ENCODE measurements around the gene MAP4K4. TPM values are rescaled to one million over a fixed set of nuclear protein-coding genes. Genes with fewer than 3 reads are reported as not detected.

Gene MAP4K4
- total RNA-seq, 1 donor from 2014 or later, result 427 TPM

- no peak overlapping the region for H3K4me3 Mint-ChIP-seq (ENCODE audit: unreplicated experiment)
- peaks cover 17% of the 10 kb centered on the region for H3K27me3 Mint-ChIP-seq (ENCODE audit: unreplicated experiment)
- H3K4me1 Mint-ChIP-seq (ENCODE audit: unreplicated experiment), result peaks cover 24% of the 10 kb centered on the region
- no peak for DNase-seq (ENCODE audit: low spot score)
- TF ChIP-seq CTCF (IDR thresholded peaks at IDR 0.05; ENCODE audit: unreplicated experiment), result no peak
- no peaks in the 10 kb centered on the region for H3K9me3 Mint-ChIP-seq (ENCODE audit: unreplicated experiment)
- no peak overlapping the region for H3K27ac Mint-ChIP-seq (ENCODE audit: unreplicated experiment)
- peaks cover 37% of the 10 kb centered on the region for H3K36me3 Mint-ChIP-seq (ENCODE audit: low read depth, unreplicated experiment)
Observed at GRCh38 chr2:101846973-101847372, 149.5 kb downstream of the MAP4K4 start.

- no peak for TF ChIP-seq CTCF (IDR thresholded peaks at IDR 0.05; ENCODE audit: unreplicated experiment)
- Mint-ChIP-seq H3K9me3 (ENCODE audit: unreplicated experiment) (no peaks in the 10 kb centered on the region), H3K36me3 (ENCODE audit: low read depth, unreplicated experiment) (peaks cover 35% of the 10 kb centered on the region), H3K27me3 (ENCODE audit: unreplicated experiment) (peaks cover 17% of the 10 kb centered on the region), H3K4me1 (ENCODE audit: unreplicated experiment) (peaks cover 15% of the 10 kb centered on the region), H3K27ac (ENCODE audit: unreplicated experiment) (no peak overlapping the region), H3K4me3 (ENCODE audit: unreplicated experiment) (no peak overlapping the region)
- no peak for DNase-seq (ENCODE audit: low spot score)
Observed at GRCh38 chr2:101847661-101848339, 150.3 kb downstream of the MAP4K4 start.

- no peak overlapping the region for H3K4me3 Mint-ChIP-seq (ENCODE audit: unreplicated experiment)
- no peak overlapping the region for H3K27ac Mint-ChIP-seq (ENCODE audit: unreplicated experiment)
- peaks cover 31% of the 10 kb centered on the region for H3K36me3 Mint-ChIP-seq (ENCODE audit: low read depth, unreplicated experiment)
- DNase-seq (ENCODE audit: low spot score), result no peak
- no peak for TF ChIP-seq CTCF (IDR thresholded peaks at IDR 0.05; ENCODE audit: unreplicated experiment)
- H3K4me1 Mint-ChIP-seq (ENCODE audit: unreplicated experiment), result peaks cover 5% of the 10 kb centered on the region
- peaks cover 10% of the 10 kb centered on the region for H3K27me3 Mint-ChIP-seq (ENCODE audit: unreplicated experiment)
- no peaks in the 10 kb centered on the region for H3K9me3 Mint-ChIP-seq (ENCODE audit: unreplicated experiment)
Observed at GRCh38 chr2:101848769-101849410, 151.4 kb downstream of the MAP4K4 start.

DNA sequence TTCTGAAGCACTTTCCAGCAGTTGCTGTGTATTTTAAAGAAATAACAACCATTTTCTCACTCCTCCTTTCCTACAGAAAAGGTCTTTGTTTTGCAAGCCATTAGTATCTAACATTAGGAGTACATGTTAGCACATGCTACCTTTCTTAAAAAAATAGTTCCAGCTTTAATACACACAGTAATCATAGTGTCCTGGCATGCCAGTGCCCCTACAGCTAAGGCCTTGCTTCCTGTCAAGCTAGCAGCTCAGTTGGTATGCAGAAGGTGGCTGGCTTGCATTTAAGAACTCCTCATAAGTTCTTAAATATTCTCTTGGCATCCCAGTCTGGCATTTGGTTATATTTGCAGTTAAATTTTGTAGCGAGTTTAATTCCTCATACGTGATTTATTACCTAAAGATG is 152.9 kb downstream of the MAP4K4 start:
- Mint-ChIP-seq H3K27me3 (ENCODE audit: unreplicated experiment) (peaks cover 8% of the 10 kb centered on the region), H3K9me3 (ENCODE audit: unreplicated experiment) (no peaks in the 10 kb centered on the region), H3K27ac (ENCODE audit: unreplicated experiment) (no peak overlapping the region), H3K4me3 (ENCODE audit: unreplicated experiment) (no peak overlapping the region), H3K4me1 (ENCODE audit: unreplicated experiment) (no peaks in the 10 kb centered on the region), H3K36me3 (ENCODE audit: low read depth, unreplicated experiment) (peaks cover 32% of the 10 kb centered on the region)
- no peak for TF ChIP-seq CTCF (IDR thresholded peaks at IDR 0.05; ENCODE audit: unreplicated experiment)
- DNase-seq (ENCODE audit: low spot score), result no peak

DNA sequence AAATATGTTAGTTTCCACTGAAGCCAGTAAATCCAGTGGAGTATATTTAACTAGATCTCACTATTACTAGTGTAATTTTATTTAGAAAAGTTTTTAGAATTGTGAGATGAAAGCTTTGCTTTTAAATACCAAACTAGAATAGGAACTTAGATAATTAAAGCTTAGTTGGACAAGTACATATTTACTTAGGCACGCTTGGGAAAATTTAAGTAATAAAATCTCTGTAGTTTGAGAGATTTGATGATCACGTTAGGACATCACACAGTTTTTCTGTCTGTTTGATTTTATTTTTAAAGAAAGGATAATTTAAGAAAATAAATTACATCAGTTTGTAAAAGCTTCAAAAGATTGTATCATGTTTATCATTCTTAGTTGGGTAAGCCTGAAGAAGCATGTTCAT is 153.5 kb downstream of the MAP4K4 start:
- no peak for TF ChIP-seq CTCF (IDR thresholded peaks at IDR 0.05; ENCODE audit: unreplicated experiment)
- H3K36me3 Mint-ChIP-seq (ENCODE audit: low read depth, unreplicated experiment), result peaks cover 36% of the 10 kb centered on the region
- DNase-seq (ENCODE audit: low spot score), result no peak
- H3K4me1 Mint-ChIP-seq (ENCODE audit: unreplicated experiment), result peaks cover 3% of the 10 kb centered on the region
- no peaks in the 10 kb centered on the region for H3K9me3 Mint-ChIP-seq (ENCODE audit: unreplicated experiment)
- no peak overlapping the region for H3K4me3 Mint-ChIP-seq (ENCODE audit: unreplicated experiment)
- H3K27ac Mint-ChIP-seq (ENCODE audit: unreplicated experiment), result no peak overlapping the region
- H3K27me3 Mint-ChIP-seq (ENCODE audit: unreplicated experiment), result peaks cover 11% of the 10 kb centered on the region

Data from endothelial cell (in vitro differentiated cells).